Measurements from ENCODE around the gene HES7. TPM values are rescaled to one million over a fixed set of nuclear protein-coding genes. Genes with fewer than 3 reads are reported as not detected.
A peak's percentile ranks its signal among the peaks of the same experiment; 100 is the strongest.

The HES7 gene
- total RNA-seq, 1 experiment from 2014 or later = 0.33 TPM

DNA sequence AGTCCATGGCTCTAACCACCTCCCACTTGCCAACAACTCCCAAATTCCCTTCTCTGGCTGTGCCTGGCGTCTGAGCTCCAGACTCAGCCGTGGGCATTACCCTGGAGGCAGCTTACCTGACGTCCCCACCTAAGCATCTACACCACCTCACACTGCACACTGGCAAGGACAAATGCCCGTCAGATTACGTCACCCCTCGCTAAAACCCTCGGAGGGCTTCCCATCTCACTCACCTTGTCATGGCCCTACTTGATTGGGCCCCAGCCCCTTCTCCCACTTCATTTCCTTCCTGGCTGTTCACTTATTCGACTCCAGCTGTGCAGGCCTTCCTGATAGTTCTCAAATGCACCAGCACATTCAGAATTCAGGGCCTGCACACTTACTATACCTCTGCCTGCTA is 19.0 kb downstream of the HES7 start:
- Histone ChIP-seq H4K5ac (ENCODE audit: insufficient read length, low read depth, low read length) (no peak overlapping the region), H2BK20ac (ENCODE audit: low read depth, low read length, poor library complexity, severe bottlenecking) (no peak overlapping the region), H2BK12ac (ENCODE audit: insufficient read length, low read depth, low read length) (no peak overlapping the region), H3K27me3 (ENCODE audit: insufficient read depth, low read length) (peaks cover 3% of the 10 kb centered on the region; the same call in 1 of the 2 replicates), H2AK5ac (ENCODE audit: insufficient read length, low read length) (no peak overlapping the region), H3K79me1 (ENCODE audit: insufficient read depth, low read depth, low read length, poor library complexity, severe bottlenecking) (no peaks in the 10 kb centered on the region), H3K9ac (ENCODE audit: extremely low read depth, insufficient read length, low read length) (no peak overlapping the region), H3K4me2 (ENCODE audit: insufficient read depth, insufficient read length, low read length) (no peak overlapping the region), H4K8ac (replicated peaks; ENCODE audit: insufficient read length, low read depth, low read length) (no peak overlapping the region), H3K4ac (ENCODE audit: low read depth, low read length) (no peak overlapping the region), H3K79me2 (ENCODE audit: insufficient read depth, low read length) (no peaks in the 10 kb centered on the region), H2BK5ac (ENCODE audit: insufficient read length, low read length) (no peak overlapping the region), H2BK120ac (ENCODE audit: low read depth, low read length, poor library complexity, severe bottlenecking) (no peak overlapping the region), H2AFZ (ENCODE audit: low read length) (no peak overlapping the region), H3K23me2 (ENCODE audit: insufficient read length, low read depth, low read length, poor library complexity, severe bottlenecking) (peaks cover 3% of the 10 kb centered on the region), H3K18ac (ENCODE audit: insufficient read length, low read depth, low read length) (no peak overlapping the region), H3K4me1 (ENCODE audit: insufficient read depth, low read length) (no peaks in the 10 kb centered on the region), H3K14ac (ENCODE audit: insufficient read depth, low read length) (peak overlapping the region; percentile 50; the same call in 1 of the 2 replicates), H4K91ac (ENCODE audit: insufficient read length, low read depth, low read length) (no peak overlapping the region), H3K27ac (ENCODE audit: insufficient read length, low read depth, low read length) (no peak overlapping the region), H3K56ac (ENCODE audit: insufficient read length, low read depth, low read length) (no peak overlapping the region), H3T11ph (ENCODE audit: low read length) (no peak overlapping the region), H4K20me1 (ENCODE audit: control insufficient read depth, insufficient read depth, insufficient read length) (no peaks in the 10 kb centered on the region), H2BK15ac (ENCODE audit: low read depth, low read length) (no peak overlapping the region), H3K9me3 (ENCODE audit: control insufficient read depth, low read depth, low read length) (no peaks in the 10 kb centered on the region), H3K23ac (ENCODE audit: insufficient read length, low read depth, low read length) (no peak overlapping the region)
- WGBS (ENCODE audit: extremely low coverage, insufficient read length, low lambda C conversion rate) = no CpG with 5 or more reads among the region's 8 CpGs
- TF ChIP-seq, protein P1, sequence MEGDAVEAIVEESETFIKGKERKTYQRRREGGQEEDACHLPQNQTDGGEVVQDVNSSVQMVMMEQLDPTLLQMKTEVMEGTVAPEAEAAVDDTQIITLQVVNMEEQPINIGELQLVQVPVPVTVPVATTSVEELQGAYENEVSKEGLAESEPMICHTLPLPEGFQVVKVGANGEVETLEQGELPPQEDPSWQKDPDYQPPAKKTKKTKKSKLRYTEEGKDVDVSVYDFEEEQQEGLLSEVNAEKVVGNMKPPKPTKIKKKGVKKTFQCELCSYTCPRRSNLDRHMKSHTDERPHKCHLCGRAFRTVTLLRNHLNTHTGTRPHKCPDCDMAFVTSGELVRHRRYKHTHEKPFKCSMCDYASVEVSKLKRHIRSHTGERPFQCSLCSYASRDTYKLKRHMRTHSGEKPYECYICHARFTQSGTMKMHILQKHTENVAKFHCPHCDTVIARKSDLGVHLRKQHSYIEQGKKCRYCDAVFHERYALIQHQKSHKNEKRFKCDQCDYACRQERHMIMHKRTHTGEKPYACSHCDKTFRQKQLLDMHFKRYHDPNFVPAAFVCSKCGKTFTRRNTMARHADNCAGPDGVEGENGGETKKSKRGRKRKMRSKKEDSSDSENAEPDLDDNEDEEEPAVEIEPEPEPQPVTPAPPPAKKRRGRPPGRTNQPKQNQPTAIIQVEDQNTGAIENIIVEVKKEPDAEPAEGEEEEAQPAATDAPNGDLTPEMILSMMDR (conservative IDR thresholded peaks at IDR 0.05) = no peak
- Mint-ChIP-seq H3K36me3 (ENCODE audit: insufficient read depth in 1 of 3, low read depth in 3 of 3) (no peaks in the 10 kb centered on the region), H3K4me3 (no peak overlapping the region), H3K4me1 (peaks cover 6 to 10% of the 10 kb centered on the region in 2 experiments), H3K27me3 (ENCODE audit: low read depth) (peaks cover 45% of the 10 kb centered on the region), H3K27ac (no peak overlapping the region), H3K9me3 (no peaks in the 10 kb centered on the region)
- DNase-seq = no peak

Measured in H9 (cell line).